GM08714 (cell line): ENCODE results near the gene RRP36.

ENCODE experiments used
- H3K4me3 ChIP-seq: fragments of 200-500 bp; sonication (Bioruptor generic); 2 replicates; pipeline ENCODE4 v1.5.1; 2014; ENCODE audit warnings: mild to moderate bottlenecking, low read length, inconsistent platforms
- ZNF274 ChIP-seq: IDR thresholded peaks from 2 replicates; pipeline ENCODE4 v1.6.1; 2012; ENCODE audit warnings: mild to moderate bottlenecking, low read depth, low read length

Gene RRP36, protein sequence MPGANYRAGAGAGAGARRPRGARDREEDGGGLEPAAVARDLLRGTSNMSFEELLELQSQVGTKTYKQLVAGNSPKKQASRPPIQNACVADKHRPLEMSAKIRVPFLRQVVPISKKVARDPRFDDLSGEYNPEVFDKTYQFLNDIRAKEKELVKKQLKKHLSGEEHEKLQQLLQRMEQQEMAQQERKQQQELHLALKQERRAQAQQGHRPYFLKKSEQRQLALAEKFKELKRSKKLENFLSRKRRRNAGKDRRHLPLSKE

DNA sequence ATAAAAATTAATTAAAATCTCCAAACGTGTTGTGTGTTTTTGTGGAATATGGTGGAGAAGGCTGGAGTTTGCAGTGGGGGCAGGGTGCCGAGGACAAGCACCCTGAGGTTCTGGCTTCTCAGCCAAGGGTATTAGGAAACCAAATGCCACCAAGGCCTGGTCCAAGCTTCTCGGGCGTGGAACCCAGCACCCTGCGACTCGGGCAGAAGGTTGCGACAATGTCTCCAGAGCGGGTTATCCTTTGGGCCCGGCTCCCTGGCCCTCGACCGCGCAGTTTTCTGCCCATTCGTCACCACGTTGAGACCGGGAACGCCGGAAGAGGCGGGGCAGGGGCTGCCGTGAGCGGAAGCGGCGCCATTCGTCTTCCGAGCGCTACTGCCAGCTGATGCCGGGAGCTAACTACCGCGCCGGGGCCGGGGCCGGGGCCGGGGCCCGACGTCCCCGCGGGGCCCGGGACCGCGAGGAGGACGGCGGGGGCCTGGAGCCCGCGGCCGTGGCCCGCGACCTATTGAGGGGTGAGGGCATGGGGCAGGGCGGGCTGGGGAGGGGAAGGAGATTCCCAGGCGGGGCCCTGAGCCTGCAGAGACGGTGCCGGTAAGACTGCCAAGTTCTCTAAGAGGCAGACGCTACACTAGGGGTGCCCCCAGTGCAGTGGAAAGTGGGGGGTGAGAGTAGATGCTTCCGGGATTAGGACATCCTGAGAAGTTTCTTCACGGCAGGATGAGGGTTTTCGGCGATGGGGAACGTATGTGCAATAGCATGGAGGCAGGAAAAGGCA is at the start of gene RRP36:
TSS of gene RRP36 (plus strand) at position 354 of the 778 bp plus-strand sequence. CDS start at position 386, 32 bp downstream.
- H3K4me3 ChIP-seq: peak within 1 kb of the TSS; percentile 88
- no peak for TF ChIP-seq ZNF274

GRCh38 chr6:42971746-42972327 is 49.6 kb upstream of the RRP36 start:
- no peak for TF ChIP-seq ZNF274
- no peak overlapping the region for H3K4me3 ChIP-seq

GRCh38 chr6:42973926-42974325 is 47.5 kb upstream of the RRP36 start:
- H3K4me3 ChIP-seq: no peak overlapping the region
- TF ChIP-seq ZNF274: no peak

- no peak overlapping the region for H3K4me3 ChIP-seq
- no peak for TF ChIP-seq ZNF274
These were observed 46.4 kb upstream of the RRP36 start for GRCh38 chr6:42974919-42975505.

- peak overlapping the region; percentile 93 for H3K4me3 ChIP-seq
- no peak for TF ChIP-seq ZNF274
These were observed 43.0 kb upstream of the RRP36 start for GRCh38 chr6:42978487-42978838.

GRCh38 chr6:42978839-42979522 is 42.4 kb upstream of the RRP36 start, which contains the start of gene PEX6:
Gene PEX6, minus strand, starts transcription at chr6:42979181. Its CDS starts 31 bp downstream, at chr6:42979150.
- H3K4me3 ChIP-seq: peak within 1 kb of the TSS; percentile 93
- TF ChIP-seq ZNF274: no peak

- TF ChIP-seq ZNF274: no peak
- peak overlapping the region; percentile 93 for H3K4me3 ChIP-seq
These were observed 41.8 kb upstream of the RRP36 start for GRCh38 chr6:42979523-42980177.

- TF ChIP-seq ZNF274: no peak
- H3K4me3 ChIP-seq: no peak overlapping the region
These were observed 39.6 kb upstream of the RRP36 start for GRCh38 chr6:42981836-42982235.

GRCh38 chr6:42984001-42984923 is 37.2 kb upstream of the RRP36 start, which contains the start of gene PPP2R5D:
Gene PPP2R5D, plus strand, starts transcription at chr6:42984570. Its CDS starts 108 bp downstream, at chr6:42984678.
- TF ChIP-seq ZNF274: no peak
- H3K4me3 ChIP-seq: peak within 1 kb of the TSS; percentile 81

GRCh38 chr6:42984924-42985475 is 36.4 kb upstream of the RRP36 start:
- H3K4me3 ChIP-seq: peak overlapping the region; percentile 81
- no peak for TF ChIP-seq ZNF274

DNA sequence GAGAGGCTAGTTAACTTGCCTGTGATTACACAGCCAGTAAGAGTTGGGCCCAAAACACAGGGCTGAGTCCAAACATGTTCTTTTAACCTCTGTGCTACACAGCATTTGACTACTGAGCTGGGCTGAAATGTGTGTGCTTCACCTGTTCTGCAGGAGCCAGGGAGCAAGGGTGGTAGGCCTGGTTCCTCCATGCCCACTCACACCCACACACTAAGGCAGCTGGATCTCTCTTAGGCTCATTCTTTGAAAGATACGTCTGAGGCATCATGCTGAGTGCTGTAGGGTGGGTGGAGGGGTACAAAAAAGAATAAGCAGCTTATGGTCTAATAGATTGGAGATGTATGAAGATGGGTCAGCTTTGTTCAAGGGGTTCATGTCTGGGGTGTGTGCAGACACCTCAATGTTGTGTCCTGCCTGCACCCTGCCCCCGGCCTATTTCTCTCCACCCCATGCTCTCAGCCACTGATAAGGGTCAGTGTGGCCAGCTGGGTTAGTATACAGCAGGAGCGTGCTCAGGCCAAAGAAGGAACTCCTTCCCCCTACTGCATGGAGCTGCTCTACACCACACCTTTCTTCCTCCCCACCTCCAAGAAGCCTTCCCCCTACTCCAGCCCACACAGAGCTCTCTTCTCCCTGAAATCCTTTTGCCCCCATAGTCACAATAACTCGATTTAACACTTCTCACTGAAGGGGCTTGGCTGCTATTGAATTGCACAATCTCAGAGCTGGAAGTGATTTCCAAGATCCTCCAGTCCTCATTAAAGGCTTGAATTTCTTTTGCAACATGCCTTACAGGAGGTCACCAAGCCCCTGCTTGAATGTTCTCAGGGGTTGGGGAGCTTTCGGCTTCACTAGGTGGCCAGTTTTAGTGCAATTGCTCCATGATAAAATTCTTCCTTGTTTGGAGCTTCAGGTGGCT is 33.6 kb upstream of the RRP36 start:
- no peak for TF ChIP-seq ZNF274
- H3K4me3 ChIP-seq: no peak overlapping the region
